Sigmoid colon (tissue), 4 donors: ENCODE data around the gene PAQR8.

Experiments
- CTCF ChIP-seq, 4 experiments: fragments of 450-650 bp in 3 of 4; fragments of 200-600 bp in 1 of 4; IDR thresholded peaks; one replicate each; pipeline ENCODE4 v1.5.1; 2016 to 2019; ENCODE audit warnings: antibody characterized with exemption in 4 of 4, mild to moderate bottlenecking in 3 of 4, moderate library complexity in 2 of 4
- POLR2A ChIP-seq, 2 donors: fragments of 450-650 bp; IDR thresholded peaks; one replicate each; pipeline ENCODE4 v1.6.1; 2016; ENCODE audit warnings: antibody characterized with exemption in 2 of 2, mild to moderate bottlenecking in 2 of 2, moderate library complexity in 2 of 2
- POLR2AphosphoS5 ChIP-seq, 4 donors: sonication (generic); formaldehyde crosslinking; IDR thresholded peaks; one replicate each; pipeline ENCODE4 v1.6.1; 2017; ENCODE audit warnings: antibody characterized with exemption in 4 of 4

DNA sequence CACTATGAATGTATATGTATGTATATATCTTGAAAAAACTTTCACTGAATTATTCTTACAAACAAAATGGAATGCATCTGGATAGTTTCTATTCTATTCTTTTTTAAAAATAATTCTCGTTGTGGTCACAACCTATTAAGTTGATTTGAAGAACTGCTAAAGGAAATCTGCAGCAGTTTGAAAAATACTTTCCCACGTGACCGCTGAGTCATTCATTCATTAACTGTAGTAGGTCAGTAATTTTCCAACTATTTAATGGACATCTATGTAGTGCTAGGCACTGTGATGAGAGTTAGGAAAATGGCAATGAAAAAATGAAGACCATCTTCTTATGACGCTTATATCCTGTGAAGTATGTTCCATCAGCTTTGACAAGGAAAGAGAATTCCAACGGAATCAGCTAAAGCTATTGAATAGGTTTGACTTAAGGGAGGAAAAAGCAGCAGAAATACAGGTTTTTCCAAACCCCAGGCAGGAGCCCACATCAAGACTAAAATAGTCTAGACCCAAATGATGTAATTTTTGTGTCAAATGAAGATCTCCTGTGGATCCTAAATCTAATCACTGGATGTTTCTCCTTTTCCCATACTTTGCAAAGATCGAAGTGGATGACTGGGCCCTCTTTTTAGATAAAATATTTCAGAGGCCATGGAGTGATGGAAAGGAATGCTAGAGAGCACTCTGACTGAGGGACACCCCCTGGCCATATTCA, 54.1 kb downstream of the PAQR8 start:
- TF ChIP-seq CTCF (IDR thresholded peaks at IDR 0.05) (no peak), POLR2A (IDR thresholded peaks at IDR 0.05) (no peak), POLR2AphosphoS5 (IDR thresholded peaks at IDR 0.05) (no peak)
